GM19467 (cell line): Measurements from ENCODE around the gene MMRN2.
"Not testable (repeated sequence)": the region's sequence is repeated elsewhere in the genome, so short reads cannot be mapped to it uniquely, and the experiment has no call there.

ENCODE experiments used
- ATAC-seq: cut with Tn5 transposase; IDR thresholded peaks from one replicate; pipeline ENCODE4 v1.9.1; 2021; ENCODE audit warnings: mild to moderate bottlenecking, moderate library complexity; ENCODE audit not compliant: unreplicated experiment

MMRN2 gene

DNA sequence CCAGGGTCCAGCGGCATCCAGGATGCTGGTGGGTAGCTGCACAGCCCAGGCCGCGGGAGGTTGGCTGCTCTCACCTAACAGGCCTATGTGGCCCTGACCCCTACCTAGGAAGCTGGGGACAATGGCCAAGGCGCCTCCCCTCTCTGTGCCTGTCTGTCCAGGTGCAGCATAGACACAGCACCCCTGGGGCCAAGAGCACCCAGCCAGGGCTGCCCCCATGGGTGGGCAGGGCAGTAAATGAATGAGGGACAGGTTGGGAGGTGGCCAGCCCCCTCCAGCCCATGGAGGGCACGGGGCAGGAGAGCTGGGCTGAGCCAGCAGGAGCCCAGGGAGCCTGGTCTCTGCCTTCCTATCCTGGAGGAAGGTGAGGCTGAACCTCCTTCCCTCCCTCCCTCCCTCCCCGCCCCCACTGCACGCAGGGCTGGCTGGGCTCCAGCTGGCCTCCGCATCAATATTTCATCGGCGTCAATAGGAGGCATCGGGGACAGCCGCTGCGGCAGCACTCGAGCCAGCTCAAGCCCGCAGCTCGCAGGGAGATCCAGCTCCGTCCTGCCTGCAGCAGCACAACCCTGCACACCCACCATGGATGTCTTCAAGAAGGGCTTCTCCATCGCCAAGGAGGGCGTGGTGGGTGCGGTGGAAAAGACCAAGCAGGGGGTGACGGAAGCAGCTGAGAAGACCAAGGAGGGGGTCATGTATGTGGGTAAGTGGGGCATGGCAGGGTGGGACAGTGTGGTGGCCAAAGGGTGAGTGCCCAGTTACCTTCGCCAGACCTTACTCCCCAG lies 893 bp upstream of the MMRN2 start, which contains the start of gene SNCG:
Gene SNCG (plus strand): TSS at position 484 of the 785 bp plus-strand sequence. CDS start 99 bp downstream, at position 583.
- ATAC-seq, result no peak

DNA sequence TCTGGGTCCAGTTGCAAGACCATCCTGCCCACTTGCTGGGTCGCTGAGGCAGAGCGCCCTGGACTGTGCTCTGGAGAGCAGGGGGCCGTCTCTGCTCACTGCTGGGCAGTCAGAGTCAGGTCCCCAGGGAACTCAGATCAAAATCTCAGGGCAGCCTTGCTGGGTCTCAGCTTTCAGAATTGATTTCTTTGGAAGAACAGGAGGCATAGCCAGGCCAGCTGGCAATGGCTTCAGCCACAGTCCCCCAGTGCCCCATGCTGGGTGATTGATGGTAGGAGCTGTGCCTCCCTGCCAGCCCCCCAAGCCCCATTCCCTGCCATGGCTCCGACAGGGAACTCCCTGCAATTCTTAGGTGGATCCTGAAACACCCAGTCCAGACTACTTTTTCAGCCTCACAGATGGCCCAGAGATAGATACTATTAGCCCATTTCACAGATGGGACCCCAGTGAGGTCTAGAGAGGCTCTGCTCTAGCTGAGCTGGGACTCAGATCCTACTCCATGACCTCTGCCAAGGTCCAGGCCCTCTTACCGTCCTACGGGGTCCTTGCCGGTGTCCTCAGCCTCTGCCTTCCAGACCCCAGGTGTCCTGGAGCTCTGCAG lies 467 bp downstream of the MMRN2 start:
- no peak for ATAC-seq

DNA sequence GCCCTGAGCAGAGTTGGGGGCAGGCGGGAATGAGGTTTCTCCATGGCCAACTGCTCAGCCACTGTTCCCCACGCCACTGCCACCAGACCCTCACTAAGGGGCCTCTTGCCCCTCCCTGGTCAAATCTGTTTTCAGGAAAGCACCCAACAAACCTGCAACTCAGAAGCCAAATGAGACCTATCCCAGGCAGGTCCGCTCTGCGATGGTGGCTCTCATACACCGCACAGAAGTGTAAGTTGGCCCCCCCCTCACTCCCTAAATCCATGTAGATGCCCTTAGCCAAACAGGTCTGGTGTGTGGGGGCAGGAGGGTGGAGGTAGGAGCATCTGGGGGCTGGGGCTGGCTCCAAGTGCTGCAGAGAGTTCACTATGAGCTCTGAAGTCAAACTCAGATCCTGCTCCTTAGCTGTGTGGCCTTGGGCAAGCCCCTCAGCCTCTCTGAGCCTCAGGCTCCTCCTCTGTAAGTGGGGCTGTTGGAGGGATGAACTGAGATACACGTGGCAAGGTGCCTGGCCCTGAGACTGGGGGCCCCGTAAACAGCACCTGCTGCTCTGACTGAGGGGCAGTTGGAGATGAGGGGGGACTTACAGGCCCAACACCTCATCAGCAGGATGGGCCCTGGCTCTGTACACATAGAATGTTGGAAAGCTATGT lies 1.1 kb downstream of the MMRN2 start:
- ATAC-seq, result no peak

DNA sequence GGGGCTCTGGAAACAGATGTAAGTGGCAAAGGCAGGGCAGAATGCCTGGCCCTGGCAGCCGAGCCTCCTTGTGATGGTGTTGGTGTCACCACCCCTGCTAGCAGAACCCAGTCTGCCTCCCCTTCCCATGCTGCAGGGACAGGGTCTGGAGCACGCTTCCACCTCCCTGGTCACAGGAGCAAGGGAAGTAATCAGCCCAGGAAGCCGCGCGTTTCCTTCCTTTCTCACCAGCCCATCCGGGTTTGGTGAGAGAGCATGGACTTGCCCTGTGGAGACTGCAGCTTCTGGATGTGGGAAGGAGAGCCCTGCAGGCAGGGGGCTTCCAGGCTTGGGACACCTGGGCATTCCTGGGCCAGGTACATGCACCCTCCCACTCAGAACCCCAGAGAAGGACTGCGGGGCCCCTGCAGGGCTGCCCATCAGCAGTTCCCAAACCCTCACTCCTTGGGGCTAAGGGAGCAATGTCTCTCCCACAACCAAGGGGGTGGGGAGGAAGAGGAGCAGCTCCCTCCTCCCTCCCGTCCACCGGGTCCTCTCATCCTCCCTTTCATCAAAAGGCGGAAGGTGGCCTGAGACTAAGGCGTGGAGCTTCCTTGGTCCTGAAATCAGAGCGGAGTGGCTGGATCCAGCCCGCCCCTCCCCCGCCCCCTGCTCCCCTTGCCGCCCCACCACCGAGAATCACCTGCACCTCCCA lies 1.8 kb downstream of the MMRN2 start:
- no peak for ATAC-seq

DNA sequence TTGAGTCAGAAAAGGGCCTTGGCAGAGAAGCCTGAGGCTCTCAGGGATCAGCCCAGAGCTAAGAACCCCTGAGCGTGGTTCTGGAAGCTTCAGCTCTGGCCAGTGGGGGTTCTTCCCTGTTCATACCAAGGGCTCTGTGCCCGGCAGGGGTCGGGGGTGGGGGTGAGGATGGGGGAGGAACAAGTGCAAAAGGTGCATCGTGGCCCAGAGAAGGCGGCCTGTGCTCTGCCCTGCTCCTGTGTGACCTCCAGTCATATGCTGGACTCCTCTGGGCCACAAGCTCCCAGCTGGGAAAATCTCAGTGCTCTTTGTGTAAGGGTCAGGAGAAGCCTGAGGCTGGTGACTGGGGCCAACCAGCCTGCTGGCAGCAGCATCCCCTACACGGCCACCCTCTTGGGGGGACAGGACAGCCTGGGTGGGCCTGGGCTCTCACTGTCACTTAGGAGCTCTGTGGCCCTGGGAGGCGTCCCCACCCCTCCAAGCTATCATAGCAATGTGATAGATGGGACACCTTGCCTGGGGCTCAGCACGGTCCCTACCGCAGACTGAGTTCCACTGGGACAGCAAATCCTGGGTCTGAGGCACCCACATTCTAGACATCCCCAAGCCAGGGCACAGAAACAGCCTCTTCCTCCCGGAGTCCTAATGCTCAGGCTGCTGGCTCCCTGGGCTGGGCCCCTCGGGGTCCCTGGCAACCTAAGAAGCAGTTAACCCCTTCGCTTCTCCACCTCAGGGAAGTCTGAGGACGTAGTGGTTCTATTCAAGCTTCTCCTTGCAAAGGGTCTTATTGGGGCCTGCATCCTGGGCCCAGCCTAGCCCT lies 2.5 kb downstream of the MMRN2 start:
- ATAC-seq, result no peak

DNA sequence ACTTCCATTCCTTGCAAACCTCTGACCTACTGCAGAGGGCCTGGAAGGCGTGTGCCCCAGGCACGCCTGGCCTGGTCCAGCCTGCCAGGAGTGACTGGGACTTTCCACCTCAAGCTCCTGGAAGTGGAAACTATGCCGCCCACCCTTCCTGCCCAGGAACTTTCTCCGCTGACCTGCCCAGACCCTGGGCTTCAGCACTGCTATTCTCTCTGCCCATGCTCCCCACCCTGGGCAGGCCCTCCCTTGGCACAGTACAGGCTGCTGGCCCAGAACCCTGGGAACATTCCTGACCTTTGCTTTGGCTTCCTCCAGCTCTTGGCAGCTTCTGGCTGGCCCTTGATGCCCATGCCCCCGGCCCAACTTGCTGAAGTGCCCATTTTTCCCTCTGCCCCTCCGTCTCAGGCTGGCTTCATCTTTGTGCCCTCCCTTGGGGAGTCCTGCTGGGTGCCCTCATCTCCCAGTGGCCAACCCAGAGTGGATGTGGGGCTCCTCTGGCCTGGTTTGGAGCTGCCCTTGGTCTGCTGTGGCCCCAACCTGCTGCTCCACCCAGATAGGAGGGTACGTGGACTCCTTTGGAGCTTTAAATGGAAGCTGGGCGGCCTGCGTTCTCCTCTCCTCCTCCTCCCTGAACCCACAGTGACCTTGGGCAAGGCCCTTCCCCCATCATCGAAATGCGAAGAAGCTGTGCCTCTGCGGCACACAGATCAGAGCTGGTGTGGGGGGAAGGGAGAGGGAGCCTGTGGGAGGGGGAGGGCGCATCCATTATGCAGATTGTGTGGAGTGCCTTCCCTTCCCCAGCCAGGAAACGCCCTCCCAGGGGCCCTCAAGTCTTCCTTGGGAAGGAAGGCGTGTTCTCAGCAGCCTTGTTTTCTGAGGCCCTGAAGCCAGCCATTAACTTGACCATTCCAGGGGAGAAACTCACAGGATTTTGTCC lies 3.4 kb downstream of the MMRN2 start:
- no peak for ATAC-seq

DNA sequence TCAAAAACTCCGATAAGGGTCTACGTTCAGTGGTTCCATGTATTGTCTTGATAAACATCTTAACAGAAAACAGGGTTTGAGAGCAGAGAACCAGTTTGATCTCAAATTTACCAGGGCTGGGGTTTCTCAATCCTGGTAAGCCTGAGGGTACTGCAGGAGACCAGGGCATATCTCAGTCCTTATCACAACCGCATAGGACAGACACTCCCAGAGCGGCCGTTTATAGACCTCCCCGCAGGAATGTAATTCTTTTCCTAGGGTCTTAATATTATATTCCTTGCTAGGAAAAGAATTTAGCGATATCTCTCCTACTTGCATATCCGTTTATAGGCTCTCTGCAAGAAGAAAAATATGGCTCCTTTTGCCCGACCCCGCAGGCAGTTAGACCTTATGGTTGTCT lies 4.7 kb downstream of the MMRN2 start:
- not testable (repeated sequence) for ATAC-seq

DNA sequence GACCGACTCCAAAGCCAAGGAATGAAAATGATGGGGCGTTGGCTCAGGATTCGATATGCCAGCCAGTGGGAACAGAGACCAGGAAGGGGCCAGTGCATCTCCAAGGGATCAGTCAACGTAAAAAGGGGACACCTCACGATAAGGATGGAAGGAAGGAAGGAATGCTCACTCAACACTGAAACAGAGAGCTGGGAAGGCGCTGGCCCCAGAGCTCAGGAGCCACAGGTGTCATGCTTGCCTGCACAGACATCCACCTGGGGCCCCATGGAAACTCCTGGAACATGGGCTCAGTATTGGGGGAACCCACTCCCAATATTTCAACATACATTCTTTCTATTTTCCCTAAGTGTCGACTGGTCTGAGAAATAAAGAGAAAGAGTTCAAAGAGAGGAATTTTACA lies 5.3 kb downstream of the MMRN2 start:
- no peak for ATAC-seq

DNA sequence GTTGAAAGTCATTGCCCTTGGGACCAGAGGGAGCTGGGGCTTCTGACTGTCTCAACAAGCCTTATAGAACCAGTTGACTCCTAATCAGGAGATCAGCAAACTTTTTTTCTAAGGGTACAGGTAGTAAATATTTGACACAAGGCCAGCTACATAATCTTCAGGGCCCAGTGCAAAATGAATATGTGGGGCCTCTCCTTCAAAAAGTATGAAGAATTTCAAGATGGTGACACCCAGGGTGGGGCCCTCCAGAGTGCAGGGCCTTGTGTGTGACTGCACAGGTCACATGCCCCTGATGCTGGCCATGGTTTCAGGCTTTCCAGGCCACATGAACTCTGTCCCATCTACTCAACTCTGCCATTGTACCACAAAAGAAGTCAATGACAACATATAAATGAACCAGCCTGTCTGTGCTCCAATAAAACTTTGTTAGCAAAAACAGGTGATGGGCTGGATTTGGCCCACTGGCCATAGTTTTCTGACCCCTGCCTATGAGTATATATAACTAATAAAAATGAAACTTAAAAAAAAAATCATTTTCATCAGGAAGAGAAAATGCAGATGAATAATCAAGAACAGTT lies 6.1 kb downstream of the MMRN2 start:
- no peak for ATAC-seq

DNA sequence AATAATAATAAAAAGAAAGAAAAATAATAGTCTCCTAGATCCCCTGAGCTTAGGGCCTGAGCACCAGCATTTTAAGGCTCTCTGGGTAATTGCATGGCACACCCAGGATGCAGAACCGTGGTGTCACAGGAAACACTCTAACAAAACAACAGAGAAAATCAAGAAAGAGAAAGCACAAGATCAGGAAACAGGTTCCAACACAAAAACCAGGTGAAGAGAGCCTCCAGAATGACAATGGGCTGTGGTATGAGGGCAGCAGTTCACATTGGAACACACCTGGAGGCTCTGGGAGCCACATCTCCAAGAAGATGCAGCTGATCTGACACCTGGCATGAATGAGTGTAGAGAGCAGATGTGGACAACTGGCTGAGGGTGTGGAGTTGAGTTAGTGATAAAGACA lies 7.1 kb downstream of the MMRN2 start:
- no peak for ATAC-seq

DNA sequence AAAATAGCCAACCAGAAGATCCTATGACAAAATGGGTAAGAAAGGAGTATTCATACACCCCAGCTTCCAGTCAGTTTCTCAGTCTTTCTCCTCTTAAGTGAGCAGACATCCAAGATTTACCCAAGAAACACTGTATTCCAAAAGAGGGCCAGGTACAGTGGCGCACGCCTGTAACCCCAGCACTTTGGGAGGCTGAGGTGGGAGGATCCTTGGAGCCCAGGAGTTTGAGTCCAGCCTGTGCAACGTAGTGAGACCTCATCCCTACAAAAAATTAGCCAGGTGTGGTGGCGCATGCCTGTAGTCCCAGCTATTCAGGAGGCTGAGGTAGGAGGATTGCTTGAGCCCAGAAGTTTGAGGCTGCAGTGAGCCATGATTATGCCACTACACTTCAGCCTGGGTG lies 9.6 kb downstream of the MMRN2 start:
- not testable (repeated sequence) for ATAC-seq

DNA sequence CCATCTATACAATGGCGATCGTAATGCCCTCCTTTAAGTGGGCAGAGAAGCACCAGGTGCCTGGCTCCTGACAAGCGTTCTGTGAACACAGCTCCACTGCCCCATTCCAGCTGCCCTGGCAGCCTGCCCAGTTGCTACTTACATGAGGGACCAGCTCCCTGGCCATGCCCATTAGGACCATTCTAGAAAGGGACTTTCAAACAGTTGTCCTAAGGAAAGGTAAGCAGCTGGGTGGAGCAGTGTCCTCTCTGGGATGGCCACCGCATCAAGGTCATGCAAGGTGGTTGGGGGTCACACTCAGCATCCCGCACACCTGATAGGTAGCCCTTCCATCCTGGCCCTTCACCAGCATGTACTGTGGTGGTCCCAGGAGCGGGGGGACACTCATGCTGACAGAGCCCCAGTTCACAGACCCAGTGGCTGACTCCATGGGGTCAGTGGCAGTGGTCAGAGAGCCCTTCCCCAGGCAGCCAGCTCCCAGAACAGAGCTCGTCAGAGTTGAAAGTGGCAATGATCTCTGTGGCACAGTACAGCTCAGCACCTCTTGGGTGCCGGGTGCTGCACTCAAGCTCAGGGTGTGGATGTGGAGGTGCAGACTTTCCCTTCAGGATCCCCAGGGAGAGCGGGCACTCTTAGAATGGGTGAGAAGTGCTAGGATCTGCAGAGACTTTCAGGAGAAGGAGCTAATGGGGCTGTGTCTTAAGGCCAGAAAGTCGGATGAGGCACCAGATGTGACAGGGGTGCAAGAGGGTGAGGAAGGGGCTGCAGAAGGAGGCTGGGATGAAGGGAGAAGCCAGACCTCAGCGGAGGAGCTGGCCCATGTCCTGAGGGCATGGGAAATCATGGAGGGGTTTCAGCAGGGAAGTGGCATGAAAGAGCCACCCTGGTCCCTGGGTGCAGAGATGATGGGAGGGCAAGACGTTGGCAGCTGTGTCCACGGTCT lies 10.9 kb downstream of the MMRN2 start:
- no peak for ATAC-seq

DNA sequence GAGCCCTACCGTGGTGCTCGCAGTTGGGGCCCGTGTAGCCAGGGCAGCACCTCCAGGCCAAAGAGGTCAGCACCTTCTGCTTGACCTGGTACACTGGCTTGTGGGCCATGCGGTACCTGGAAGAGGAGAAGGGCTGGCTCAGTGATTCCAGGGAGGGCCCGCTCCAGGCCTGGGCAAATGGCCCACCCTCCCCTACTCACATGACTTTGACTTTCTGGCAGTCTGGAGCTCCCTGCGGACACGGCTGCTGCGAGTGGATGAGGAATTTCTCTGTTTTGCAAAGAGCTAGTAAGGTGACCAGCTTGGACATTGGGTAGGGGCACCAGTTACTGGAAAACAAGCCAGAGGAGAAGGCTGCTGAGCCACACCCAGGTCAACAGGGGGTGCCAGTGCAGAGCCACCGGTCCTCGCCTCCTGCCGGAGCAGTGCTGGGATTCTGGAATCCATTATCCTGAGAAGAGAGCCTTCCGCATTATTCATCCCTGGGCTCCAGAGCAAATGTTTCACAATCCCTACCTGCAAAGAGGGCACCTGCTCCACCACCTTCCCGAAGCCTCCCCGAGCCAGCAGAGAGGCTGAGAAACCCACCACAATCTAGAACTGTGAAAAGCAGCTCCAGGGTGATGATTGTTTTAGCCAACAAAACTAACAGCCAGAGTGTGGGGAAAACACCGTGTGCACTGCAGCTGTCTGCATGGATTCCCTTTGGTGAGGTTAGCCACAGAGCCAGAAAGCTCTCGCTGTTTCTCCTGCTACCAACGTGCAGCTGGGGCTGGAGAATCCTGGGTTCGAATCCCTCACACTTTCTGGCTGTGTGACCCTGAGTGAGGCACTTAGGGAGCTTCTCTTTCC lies 11.8 kb downstream of the MMRN2 start:
- no peak for ATAC-seq

DNA sequence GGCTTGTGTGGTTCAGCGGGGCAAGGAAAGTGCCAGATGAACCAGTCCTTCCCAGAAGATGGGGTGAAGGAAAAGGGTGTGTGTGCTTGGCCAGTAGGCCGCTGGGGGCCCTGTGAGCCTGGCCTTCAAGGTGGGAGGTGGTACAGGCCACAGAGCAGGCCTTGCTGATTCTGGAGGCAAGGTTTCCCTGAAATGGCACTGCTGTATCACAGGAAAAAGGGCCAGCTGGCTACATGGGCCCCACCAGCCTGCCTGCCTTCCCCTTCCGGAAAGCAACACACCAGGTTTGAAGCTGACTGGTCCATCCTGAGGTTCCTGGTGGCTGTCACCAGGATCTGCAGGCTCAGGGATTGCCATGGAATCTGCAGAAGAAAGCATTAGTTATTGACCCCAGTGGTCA lies 12.5 kb downstream of the MMRN2 start:
- ATAC-seq, result no peak

DNA sequence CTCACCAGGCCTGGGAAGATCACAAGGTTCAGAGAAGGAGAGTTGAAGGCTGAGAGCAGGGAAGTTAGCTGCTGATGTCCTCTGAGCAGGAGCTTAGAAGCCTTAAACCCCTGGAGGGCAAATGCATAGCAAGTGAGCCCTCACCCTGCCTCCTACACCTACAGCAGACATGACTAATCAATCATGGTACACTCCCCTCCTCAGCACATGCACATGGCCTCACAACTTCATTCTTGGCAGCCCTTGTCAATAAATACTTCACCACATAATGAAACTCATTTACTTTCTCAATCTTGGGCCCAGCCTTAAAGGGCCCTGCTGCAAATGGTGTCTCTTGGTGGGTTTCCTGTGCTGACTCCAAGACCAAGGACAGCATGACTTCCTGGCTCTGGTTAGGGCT lies 12.9 kb downstream of the MMRN2 start:
- ATAC-seq, result no peak

DNA sequence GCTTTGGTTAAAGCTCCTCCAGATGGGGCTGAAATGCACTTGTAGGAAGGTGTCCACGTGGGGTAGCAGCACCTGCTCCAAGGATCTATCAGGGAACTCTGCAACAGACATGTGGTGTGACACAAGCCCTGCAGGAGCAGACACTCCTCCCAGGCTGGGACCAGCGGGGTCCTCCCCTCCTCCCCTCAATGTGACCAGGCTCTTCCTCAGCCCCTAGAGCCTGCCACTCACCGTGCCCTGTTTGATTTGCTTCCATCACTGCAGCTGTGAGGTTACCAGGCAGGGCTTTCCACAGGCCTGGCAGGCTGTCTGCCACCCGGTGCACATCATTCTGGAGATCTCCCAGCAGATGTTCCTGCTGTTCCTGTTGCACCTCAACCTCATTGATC lies 13.4 kb downstream of the MMRN2 start:
- ATAC-seq, result no peak

DNA sequence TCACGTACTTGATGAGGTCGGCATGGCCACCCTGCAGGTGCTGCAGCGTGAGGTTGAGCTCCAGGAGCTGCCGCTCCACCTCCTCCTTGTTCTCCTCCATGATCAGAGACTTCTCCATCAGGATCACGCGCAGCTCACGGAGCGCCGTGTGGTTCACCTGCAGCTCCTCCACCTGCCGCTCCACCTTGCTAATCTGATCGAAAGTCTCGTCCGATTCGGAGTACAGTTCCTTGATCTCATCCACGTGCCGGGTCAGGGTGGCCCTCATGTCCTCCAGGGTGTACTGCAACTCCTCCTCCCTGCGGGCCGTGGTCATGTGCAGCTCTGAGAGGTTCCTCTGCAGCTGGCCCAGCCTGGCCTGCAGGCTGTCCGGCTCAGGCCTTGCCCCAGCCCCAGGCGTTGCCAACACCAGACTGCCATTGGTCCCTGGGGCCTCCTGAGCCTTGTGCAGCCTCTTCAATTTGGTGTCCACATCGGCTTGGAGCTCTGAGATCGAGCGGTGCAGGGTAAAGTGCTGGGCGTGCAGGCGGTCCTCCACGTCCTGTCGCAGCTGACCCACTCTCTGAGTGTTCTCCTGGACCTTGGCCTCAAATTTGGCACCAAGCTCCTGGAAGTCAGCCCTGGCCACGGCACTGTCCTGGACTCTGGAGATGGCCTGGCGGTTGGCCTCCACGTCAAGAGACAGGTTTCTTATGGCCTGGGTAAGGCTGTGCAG lies 13.9 kb downstream of the MMRN2 start:
- no peak for ATAC-seq
